ENCODE measurements around the gene SPG11. TPM values are rescaled to one million over a fixed set of nuclear protein-coding genes. Genes with fewer than 3 reads are reported as not detected.
A peak's percentile ranks its signal among the peaks of the same experiment; 100 is the strongest.
"Not testable (repeated sequence)": the region's sequence is repeated elsewhere in the genome, so short reads cannot be mapped to it uniquely, and the experiment has no call there.

The SPG11 gene
- total and polyA plus RNA-seq, 7 experiments from 2014 or later = 26.1 to 137 (median 107) TPM

DNA sequence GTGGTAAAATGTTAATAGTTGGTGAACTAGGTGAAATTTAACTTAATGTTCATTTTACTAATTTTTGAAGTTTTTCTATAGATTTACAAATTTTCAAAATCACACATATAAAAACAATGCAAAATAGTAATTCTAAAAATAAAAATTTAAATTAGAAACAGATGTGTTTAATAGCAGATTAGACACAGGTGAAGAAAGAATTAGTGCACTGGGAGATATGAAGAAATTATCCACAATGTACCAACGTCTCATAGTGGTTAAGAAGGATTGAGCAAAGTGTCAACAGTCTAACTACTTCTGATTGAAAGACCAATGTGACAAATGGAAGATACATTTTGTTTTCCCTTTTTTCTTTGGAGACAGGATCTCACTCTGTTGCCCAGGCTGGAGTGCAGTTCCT is 26.5 kb downstream of the SPG11 start:
- H3K4me3 ChIP-seq (ENCODE audit: low read length) = no peak overlapping the region
- H3K27me3 ChIP-seq (ENCODE audit: control insufficient read depth in 2 of 2, insufficient read depth in 2 of 2, low read length in 2 of 2) = no peaks in the 10 kb centered on the region
- ChIA-PET CTCF (interaction anchor here (0.9 kb wide), 1 partner anchor 99 kb away, joined by 3 read pairs; the partner anchor contains the start of gene TRIM69), POLR2A (no interaction called here)
- Mint-ChIP-seq H3K4me1 (peaks cover 6 to 20% (median 14%) of the 10 kb centered on the region in 7 donors), H3K4me3 (no peak overlapping the region), H3K36me3 (peaks cover 0 to 49% (median 31%) of the 10 kb centered on the region in 5 donors), H3K9me3 (no peaks in the 10 kb centered on the region), H3K27ac (no peak overlapping the region), H3K27me3 (no peaks in the 10 kb centered on the region)
- peaks cover 7 to 39% (median 11%) of the 10 kb centered on the region in 3 experiments for H3K36me3 ChIP-seq (ENCODE audit: control insufficient read depth in 2 of 3, insufficient read depth in 3 of 3, low read length in 3 of 3)
- ATAC-seq (no peak), DNase-seq (no peak)
- intact Hi-C loops (cut with micrococcal nuclease) = loop anchor here in 1 of 2 donors (2.0 kb wide), 1 partner anchor 14 kb away; no protein-coding TSS in a partner anchor
- no peaks in the 10 kb centered on the region for H3K4me1 ChIP-seq (ENCODE audit: control insufficient read depth in 2 of 2, insufficient read depth in 2 of 2, low read length in 2 of 2)
- no peaks in the 10 kb centered on the region for H3K9me3 ChIP-seq (ENCODE audit: control insufficient read depth in 2 of 3, low read length in 3 of 3)
- no peak overlapping the region for H3K27ac ChIP-seq (ENCODE audit: low read depth, low read length)

- no peaks in the 10 kb centered on the region for H3K4me1 ChIP-seq (ENCODE audit: control insufficient read depth in 2 of 2, insufficient read depth in 2 of 2, low read length in 2 of 2)
- Mint-ChIP-seq H3K9me3 (no peaks in the 10 kb centered on the region), H3K27ac (peak overlapping the region in 4 of 9 donors; percentile 48 to 81 (median 56)), H3K36me3 (peaks cover 2 to 56% (median 32%) of the 10 kb centered on the region in 5 donors), H3K4me1 (peaks cover 0 to 11% (median 5%) of the 10 kb centered on the region in 7 donors), H3K27me3 (no peaks in the 10 kb centered on the region), H3K4me3 (peak overlapping the region in 1 of 10 donors; percentile 51)
- DNase-seq (no peak), ATAC-seq (no peak)
- H3K9me3 ChIP-seq (ENCODE audit: control insufficient read depth in 2 of 3, low read length in 3 of 3) = no peaks in the 10 kb centered on the region
- H3K27me3 ChIP-seq (ENCODE audit: control insufficient read depth in 2 of 2, insufficient read depth in 2 of 2, low read length in 2 of 2) = no peaks in the 10 kb centered on the region
- intact Hi-C loops (cut with micrococcal nuclease) = loop anchor here in 1 of 2 donors (5.0 kb wide), 1 partner anchor 36 kb away; no protein-coding TSS in a partner anchor
- POLR2A ChIA-PET = interaction anchor here (0.6 to 1.7 kb wide), 6 partner anchors 15 to 95 kb away, joined by 3 to 5 read pairs (median 3); no protein-coding TSS in a partner anchor
- CTCF ChIA-PET = interaction anchor here (0.6 to 1.1 kb wide), 2 partner anchors 10 to 105 kb away, joined by 3 to 4 read pairs; no protein-coding TSS in a partner anchor
- no peak overlapping the region for H3K27ac ChIP-seq (ENCODE audit: low read depth, low read length)
- no peak overlapping the region for H3K4me3 ChIP-seq (ENCODE audit: low read length)
- H3K36me3 ChIP-seq (ENCODE audit: control insufficient read depth in 2 of 3, insufficient read depth in 3 of 3, low read length in 3 of 3) = peaks cover 12 to 58% (median 20%) of the 10 kb centered on the region in 3 experiments
Measured at GRCh38 chr15:44633603-44634002, 29.9 kb downstream of the SPG11 start.

GRCh38 chr15:44625286-44625685 is 38.2 kb downstream of the SPG11 start:
- Mint-ChIP-seq H3K27ac (peak overlapping the region in 3 of 9 donors; percentile 21 to 41 (median 38)), H3K4me1 (peaks cover 6 to 14% (median 9%) of the 10 kb centered on the region in 7 donors), H3K4me3 (peak overlapping the region in 1 of 10 donors; percentile 45), H3K36me3 (peaks cover 8 to 67% (median 38%) of the 10 kb centered on the region in 5 donors)
- H3K9me3 ChIP-seq (ENCODE audit: control insufficient read depth in 2 of 3, low read length in 3 of 3); H3K4me1 ChIP-seq (ENCODE audit: control insufficient read depth in 2 of 2, insufficient read depth in 2 of 2, low read length in 2 of 2); H3K27me3 ChIP-seq (ENCODE audit: control insufficient read depth in 2 of 2, insufficient read depth in 2 of 2, low read length in 2 of 2); H3K4me3 ChIP-seq (ENCODE audit: low read length); DNase-seq; H3K9me3 Mint-ChIP-seq; H3K27ac ChIP-seq (ENCODE audit: low read depth, low read length); ATAC-seq; H3K27me3 Mint-ChIP-seq; intact Hi-C loops (cut with micrococcal nuclease): not testable (repeated sequence)
- ChIA-PET CTCF (interaction anchor here (0.6 kb wide), 1 partner anchor 110 kb away, joined by 4 read pairs; no protein-coding TSS in a partner anchor), POLR2A (interaction anchor here (0.6 to 1.0 kb wide), 3 partner anchors 67 to 105 kb away, joined by 3 to 4 read pairs (median 3); partner anchors contain the start of genes B2M and PATL2)
- peaks cover 13 to 68% (median 16%) of the 10 kb centered on the region in 3 experiments for H3K36me3 ChIP-seq (ENCODE audit: control insufficient read depth in 2 of 3, insufficient read depth in 3 of 3, low read length in 3 of 3)

GRCh38 chr15:44623178-44623577 is 40.3 kb downstream of the SPG11 start:
- peaks cover 8 to 54% (median 35%) of the 10 kb centered on the region in 5 donors for H3K36me3 Mint-ChIP-seq
- DNase-seq (no peak), ATAC-seq (no peak)
- H3K9me3 ChIP-seq (ENCODE audit: control insufficient read depth in 2 of 3, low read length in 3 of 3) = no peaks in the 10 kb centered on the region
- H3K36me3 ChIP-seq (ENCODE audit: control insufficient read depth in 2 of 3, insufficient read depth in 3 of 3, low read length in 3 of 3) = peaks cover 7 to 54% (median 10%) of the 10 kb centered on the region in 3 experiments
- no peaks in the 10 kb centered on the region for H3K27me3 ChIP-seq (ENCODE audit: control insufficient read depth in 2 of 2, insufficient read depth in 2 of 2, low read length in 2 of 2)
- peak overlapping the region in 4 of 9 donors; percentile 16 to 57 (median 45) for H3K27ac Mint-ChIP-seq
- ChIA-PET CTCF (no interaction called here), POLR2A (no interaction called here)
- H3K4me1 Mint-ChIP-seq = peaks cover 6 to 14% (median 9%) of the 10 kb centered on the region in 7 donors
- H3K27me3 Mint-ChIP-seq = no peaks in the 10 kb centered on the region
- no peak overlapping the region for H3K4me3 ChIP-seq (ENCODE audit: low read length)
- no peak overlapping the region for H3K4me3 Mint-ChIP-seq
- H3K9me3 Mint-ChIP-seq = no peaks in the 10 kb centered on the region
- no peaks in the 10 kb centered on the region for H3K4me1 ChIP-seq (ENCODE audit: control insufficient read depth in 2 of 2, insufficient read depth in 2 of 2, low read length in 2 of 2)
- intact Hi-C loops (cut with micrococcal nuclease) = no loop called here
- no peak overlapping the region for H3K27ac ChIP-seq (ENCODE audit: low read depth, low read length)

GRCh38 chr15:44620081-44620480 is 43.4 kb downstream of the SPG11 start:
- CTCF ChIA-PET = interaction anchor here (1.0 kb wide), 1 partner anchor 11 kb away, joined by 6 read pairs; no protein-coding TSS in a partner anchor
- intact Hi-C loops (cut with micrococcal nuclease) = no loop called here
- peaks cover 14 to 47% (median 31%) of the 10 kb centered on the region in 5 donors for H3K36me3 Mint-ChIP-seq
- no peak overlapping the region for H3K4me3 Mint-ChIP-seq
- H3K27ac Mint-ChIP-seq = no peak overlapping the region
- POLR2A ChIA-PET = interaction anchor here (1.3 kb wide), 1 partner anchor 8 kb away, joined by 3 read pairs; no protein-coding TSS in a partner anchor
- Histone ChIP-seq H3K36me3 (ENCODE audit: control insufficient read depth in 2 of 3, insufficient read depth in 3 of 3, low read length in 3 of 3) (peaks cover 6 to 60% (median 10%) of the 10 kb centered on the region in 3 experiments), H3K9me3 (ENCODE audit: control insufficient read depth in 2 of 3, low read length in 3 of 3) (no peaks in the 10 kb centered on the region), H3K27ac (ENCODE audit: low read depth, low read length) (no peak overlapping the region), H3K27me3 (ENCODE audit: control insufficient read depth in 2 of 2, insufficient read depth in 2 of 2, low read length in 2 of 2) (no peaks in the 10 kb centered on the region), H3K4me1 (ENCODE audit: control insufficient read depth in 2 of 2, insufficient read depth in 2 of 2, low read length in 2 of 2) (no peaks in the 10 kb centered on the region), H3K4me3 (ENCODE audit: low read length) (no peak overlapping the region)
- H3K4me1 Mint-ChIP-seq = peaks cover 0 to 6% (median 0%) of the 10 kb centered on the region in 7 donors
- no peaks in the 10 kb centered on the region for H3K27me3 Mint-ChIP-seq
- H3K9me3 Mint-ChIP-seq = no peaks in the 10 kb centered on the region
- ATAC-seq (no peak), DNase-seq (no peak)

DNA sequence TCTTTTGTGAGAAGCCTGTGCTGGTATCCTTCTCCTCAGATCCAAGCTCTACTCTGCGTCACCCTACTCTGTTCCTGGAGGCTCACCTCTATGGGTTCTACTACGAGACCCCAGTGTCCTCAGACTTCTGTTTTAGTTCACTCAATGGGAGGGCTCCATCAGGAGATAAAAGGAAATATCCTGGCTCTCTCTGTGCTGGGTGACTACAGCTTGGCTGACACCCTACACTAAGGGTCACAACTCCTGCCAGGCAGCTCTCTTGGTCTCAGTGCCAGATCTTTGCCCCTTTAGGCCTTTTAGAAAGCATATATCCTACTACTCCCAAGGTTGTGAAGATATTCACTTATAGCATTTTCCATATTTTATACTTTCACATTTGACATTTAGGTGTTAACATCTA is 46.5 kb downstream of the SPG11 start:
- DNase-seq = no peak
- H3K27ac ChIP-seq (ENCODE audit: low read depth, low read length) = no peak overlapping the region
- H3K36me3 ChIP-seq (ENCODE audit: control insufficient read depth in 2 of 3, insufficient read depth in 3 of 3, low read length in 3 of 3) = peaks cover 14 to 61% (median 27%) of the 10 kb centered on the region in 3 experiments
- intact Hi-C loops (cut with micrococcal nuclease) = no loop called here
- no peak overlapping the region for H3K4me3 ChIP-seq (ENCODE audit: low read length)
- Mint-ChIP-seq H3K27ac (peak overlapping the region in 4 of 9 donors; percentile 7 to 27 (median 24)), H3K36me3 (peaks cover 17 to 49% (median 36%) of the 10 kb centered on the region in 5 donors), H3K27me3 (no peaks in the 10 kb centered on the region), H3K4me3 (no peak overlapping the region), H3K9me3 (no peaks in the 10 kb centered on the region), H3K4me1 (peaks cover 0 to 5% (median 0%) of the 10 kb centered on the region in 7 donors)
- POLR2A ChIA-PET = no interaction called here
- ATAC-seq = no peak
- H3K27me3 ChIP-seq (ENCODE audit: control insufficient read depth in 2 of 2, insufficient read depth in 2 of 2, low read length in 2 of 2) = no peaks in the 10 kb centered on the region
- no peaks in the 10 kb centered on the region for H3K9me3 ChIP-seq (ENCODE audit: control insufficient read depth in 2 of 3, low read length in 3 of 3)
- CTCF ChIA-PET = no interaction called here
- no peaks in the 10 kb centered on the region for H3K4me1 ChIP-seq (ENCODE audit: control insufficient read depth in 2 of 2, insufficient read depth in 2 of 2, low read length in 2 of 2)
